Measurements from ENCODE around the gene BNC2.

DNA sequence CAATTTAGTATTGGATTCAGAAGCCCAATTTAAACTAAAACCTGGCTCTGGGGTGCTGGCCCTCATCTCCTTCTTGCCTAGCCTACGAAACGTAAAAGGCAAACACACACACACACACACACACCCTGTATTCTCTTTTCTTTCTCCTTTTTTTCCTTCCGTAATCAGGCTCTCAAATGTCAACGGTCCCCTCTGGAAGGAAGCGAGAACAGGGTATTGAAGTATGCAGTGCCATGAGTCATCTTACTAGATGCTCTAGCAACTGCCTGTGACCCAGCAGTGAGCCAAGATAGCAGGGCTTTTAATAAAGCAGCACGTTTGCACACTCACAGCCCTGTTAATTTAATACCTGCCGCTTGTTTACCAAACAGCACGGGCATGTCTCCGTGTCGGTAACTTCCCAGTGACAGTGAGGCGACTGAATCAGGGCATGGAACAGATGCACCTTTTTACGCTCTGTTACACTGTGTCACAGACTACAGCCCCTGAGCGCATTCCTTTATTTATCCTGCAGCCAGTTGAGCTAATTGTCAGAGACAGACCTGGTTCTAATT lies 243.8 kb downstream of the BNC2 start:
- TF ChIP-seq, protein P1, sequence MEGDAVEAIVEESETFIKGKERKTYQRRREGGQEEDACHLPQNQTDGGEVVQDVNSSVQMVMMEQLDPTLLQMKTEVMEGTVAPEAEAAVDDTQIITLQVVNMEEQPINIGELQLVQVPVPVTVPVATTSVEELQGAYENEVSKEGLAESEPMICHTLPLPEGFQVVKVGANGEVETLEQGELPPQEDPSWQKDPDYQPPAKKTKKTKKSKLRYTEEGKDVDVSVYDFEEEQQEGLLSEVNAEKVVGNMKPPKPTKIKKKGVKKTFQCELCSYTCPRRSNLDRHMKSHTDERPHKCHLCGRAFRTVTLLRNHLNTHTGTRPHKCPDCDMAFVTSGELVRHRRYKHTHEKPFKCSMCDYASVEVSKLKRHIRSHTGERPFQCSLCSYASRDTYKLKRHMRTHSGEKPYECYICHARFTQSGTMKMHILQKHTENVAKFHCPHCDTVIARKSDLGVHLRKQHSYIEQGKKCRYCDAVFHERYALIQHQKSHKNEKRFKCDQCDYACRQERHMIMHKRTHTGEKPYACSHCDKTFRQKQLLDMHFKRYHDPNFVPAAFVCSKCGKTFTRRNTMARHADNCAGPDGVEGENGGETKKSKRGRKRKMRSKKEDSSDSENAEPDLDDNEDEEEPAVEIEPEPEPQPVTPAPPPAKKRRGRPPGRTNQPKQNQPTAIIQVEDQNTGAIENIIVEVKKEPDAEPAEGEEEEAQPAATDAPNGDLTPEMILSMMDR (conservative IDR thresholded peaks at IDR 0.05; ENCODE audit: low read length) = no peak
- no peak for TF ChIP-seq EZH2phosphoT487 (IDR thresholded peaks at IDR 0.05; ENCODE audit: borderline replicate concordance, low read depth, low read length)

Measured in OCI-LY7 (cell line).